Transverse colon (tissue), 4 donors: ENCODE data around the gene KHDC4. TPM values are rescaled to one million over a fixed set of nuclear protein-coding genes. Genes with fewer than 3 reads are reported as not detected.

Source experiments
- DNase-seq: peaks from one replicate; pipeline ENCODE4 v3.0.0-alpha.2; 2019
- H3K27ac ChIP-seq, 4 donors: fragments of 200-600 bp; sonication (generic); 2 replicates each; pipeline ENCODE4 v1.5.1; 2016 to 2018; ENCODE audit warnings: inconsistent platforms in 4 of 4
- H3K27me3 ChIP-seq: fragments of 200-600 bp; sonication (generic); 2 replicates; pipeline ENCODE4 v1.5.1; 2017; ENCODE audit warnings: inconsistent platforms
- H3K36me3 ChIP-seq, 4 donors: fragments of 200-600 bp; sonication (generic); 2 replicates each; pipeline ENCODE4 v1.5.1; 2017 to 2019; ENCODE audit warnings: inconsistent platforms in 4 of 4
- H3K4me1 ChIP-seq, 4 donors: fragments of 200-600 bp; sonication (generic); 2 replicates each; pipeline ENCODE4 v1.5.1; 2017 to 2020; ENCODE audit warnings: inconsistent platforms in 4 of 4
- H3K4me3 ChIP-seq, 4 donors: fragments of 200-600 bp; sonication (generic); 1 replicate in 1 of 4; 2 replicates in 3 of 4; pipeline versions ENCODE4 v1.5.1 to v1.6.1; 2017 to 2019; ENCODE audit warnings: inconsistent platforms in 4 of 4
- H3K9me3 ChIP-seq, 2 donors: fragments of 200-600 bp; sonication (generic); 2 replicates each; pipeline ENCODE4 v1.5.1; 2017 to 2019; ENCODE audit warnings: inconsistent platforms in 2 of 2
- CTCF ChIP-seq, 5 experiments: fragments of 200-600 bp in 3 of 5; fragments of 450-650 bp in 2 of 5; sonication (generic) in 3 of 5; IDR thresholded peaks; 1 replicate in 2 of 5; 2 replicates in 3 of 5; pipeline ENCODE4 v1.5.1; 2016 to 2017; ENCODE audit warnings: antibody characterized with exemption in 5 of 5, inconsistent platforms in 3 of 5, mild to moderate bottlenecking in 2 of 5, moderate library complexity in 1 of 5
- EP300 ChIP-seq: sonication (generic); formaldehyde crosslinking; IDR thresholded peaks from one replicate; pipeline ENCODE4 v1.6.1; 2017; ENCODE audit warnings: antibody characterized with exemption, low read depth
- POLR2A ChIP-seq: fragments of 450-650 bp; IDR thresholded peaks from one replicate; pipeline ENCODE4 v1.6.1; 2016; ENCODE audit warnings: antibody characterized with exemption, mild to moderate bottlenecking, moderate library complexity
- POLR2AphosphoS5 ChIP-seq, 3 donors: sonication (generic); formaldehyde crosslinking; IDR thresholded peaks; one replicate each; pipeline ENCODE4 v1.6.1; 2016; ENCODE audit warnings: antibody characterized with exemption in 3 of 3
- WGBS, 2 donors: methylation state at CpG; one replicate each; pipeline ENCODE4 v1.1.5; 2018; ENCODE audit warnings: low coverage in 1 of 2; 5-methylcytosine and 5-hydroxymethylcytosine counted together
- in situ Hi-C, 4 donors: fragments of 200-750 bp; cut with MboI; loops; one replicate each; pipeline versions ENCODE4 v1.15.0 to v1.15.1; 2017; ENCODE audit warnings: low sequenced_read_pairs in 3 of 4, low pct_ligation_motif_present in 1 of 4, low pct_unique_long_range_greater_than_20kb in 1 of 4
- intact Hi-C: fragments of 100-400 bp; cut with DNase I; formaldehyde crosslinking; loops from one replicate; pipeline ENCODE4 v1.15.1; 2023; ENCODE audit warnings: low total_unique reads
- total RNA-seq, 4 donors: library from RNA; depleted of rRNA; stranded (reverse); fragments of >200 nt; gene quantifications; one replicate each; pipeline ENCODE4 v1.1.0, GENCODE V29; 2016

Gene KHDC4
- total RNA-seq, result 100 to 1,000 TPM in 2 of 4 donors, 10 to 100 TPM in 2; 76.2 to 158 (median 98.7) TPM

- Histone ChIP-seq H3K4me3 (peak within 1 kb of the TSS; percentile 80 to 89 (median 83)), H3K36me3 (peaks cover 0 to 18% (median 6%) of the 10 kb centered on the region in 4 donors), H3K27ac (peak within 1 kb of the TSS; percentile 91 to 96 (median 94)), H3K27me3 (no peaks in the 10 kb centered on the region), H3K4me1 (peaks cover 30 to 60% (median 42%) of the 10 kb centered on the region in 4 donors), H3K9me3 (no peaks in the 10 kb centered on the region)
- in situ Hi-C loops (loop anchor here in 2 of 4 donors (10.0 kb wide), 1 partner anchor 50 kb away; no protein-coding TSS in a partner anchor), intact Hi-C loops (no loop called here)
- peak; percentile 97 for DNase-seq
- 1 to 11% methylated on average over 9 to 50 of the region's 50 CpGs for WGBS, 2 donors
- TF ChIP-seq POLR2AphosphoS5 (IDR thresholded peaks at IDR 0.05) (peak; percentile 99 to 100 (median 100)), EP300 (no peak), CTCF (IDR thresholded peaks at IDR 0.05) (no peak), POLR2A (peak; percentile 100)
These were observed at the start of gene KHDC4 for GRCh38 chr1:155934097-155934935. Gene KHDC4, minus strand, starts transcription at chr1:155934413. Its CDS starts 40 bp downstream, at chr1:155934373.

GRCh38 chr1:155983191-155984024 is 49.2 kb upstream of the KHDC4 start:
- H3K9me3 ChIP-seq, result no peaks in the 10 kb centered on the region
- peak; percentile 45 for DNase-seq
- peak overlapping the region; percentile 92 to 96 (median 94) for H3K27ac ChIP-seq
- in situ Hi-C loops, result loop anchor here in 3 of 4 donors (5.0 to 10.0 kb wide), 2 partner anchors 46 to 49 kb away; partner anchors contain the start of gene KHDC4 (in 2 of the 3)
- no peaks in the 10 kb centered on the region for H3K36me3 ChIP-seq
- WGBS, 2 donors, result 0 to 34% methylated on average over 1 to 4 of the region's 4 CpGs
- H3K27me3 ChIP-seq, result no peaks in the 10 kb centered on the region
- intact Hi-C loops, result no loop called here
- H3K4me3 ChIP-seq, result peak overlapping the region in 1 of 4 donors; percentile 19
- TF ChIP-seq CTCF (IDR thresholded peaks at IDR 0.05) (no peak), POLR2AphosphoS5 (IDR thresholded peaks at IDR 0.05) (peak in 1 of 3 donors; percentile 14)
- H3K4me1 ChIP-seq, result peaks cover 31 to 53% (median 35%) of the 10 kb centered on the region in 4 donors

DNA sequence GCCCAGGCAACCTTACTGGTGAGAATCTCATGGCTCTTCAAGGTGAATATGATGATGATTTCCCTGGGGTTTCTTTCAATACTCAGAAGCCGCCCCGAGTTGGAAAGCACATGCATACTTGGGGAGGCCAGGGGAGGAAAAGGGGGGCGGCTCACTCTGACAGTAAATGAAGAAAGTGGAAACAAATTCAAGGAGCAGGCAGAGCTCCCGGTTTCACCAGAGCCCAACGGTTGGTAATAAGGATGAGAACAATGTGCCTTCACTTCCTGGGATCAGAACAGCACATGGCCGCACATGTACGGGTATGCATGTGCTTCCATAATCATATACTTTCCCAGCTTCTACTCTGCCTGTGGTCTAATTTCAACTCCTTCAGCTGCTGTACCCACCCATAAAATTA is 47.9 kb upstream of the KHDC4 start:
- in situ Hi-C loops, result loop anchor here in 3 of 4 donors (5.0 to 10.0 kb wide), 2 partner anchors 45 to 47 kb away; partner anchors contain the start of gene KHDC4 (in 2 of the 3)
- TF ChIP-seq EP300, result no peak
- no peak for TF ChIP-seq POLR2A
- no peak for TF ChIP-seq CTCF (IDR thresholded peaks at IDR 0.05)
- no peaks in the 10 kb centered on the region for H3K36me3 ChIP-seq
- H3K9me3 ChIP-seq, result no peaks in the 10 kb centered on the region
- no peak for DNase-seq
- intact Hi-C loops, result no loop called here
- 76 to 86% methylated on average over 2 to 7 of the region's 7 CpGs for whole genome bisulfite sequencing, 2 donors
- no peaks in the 10 kb centered on the region for H3K27me3 ChIP-seq
- H3K27ac ChIP-seq, result peak overlapping the region; percentile 92 to 96 (median 94)
- H3K4me1 ChIP-seq, result peaks cover 32 to 60% (median 39%) of the 10 kb centered on the region in 4 donors
- no peak overlapping the region for H3K4me3 ChIP-seq
